HUES6 (cell line): ENCODE measurements around the gene MMRN2.
"Not testable (repeated sequence)": the region's sequence is repeated elsewhere in the genome, so short reads cannot be mapped to it uniquely, and the experiment has no call there.

Source experiments
- H3K27ac ChIP-seq: 2 replicates; pipeline ENCODE4 v1.7.0; 2013; ENCODE audit warnings: low read depth, mild to moderate bottlenecking, low read length, inconsistent platforms
- H3K27me3 ChIP-seq: 2 replicates; pipeline ENCODE4 v1.6.1; 2013; ENCODE audit warnings: low read length; ENCODE audit not compliant: control insufficient read depth, insufficient read depth
- H3K36me3 ChIP-seq: 2 replicates; pipeline ENCODE4 v1.6.1; 2013; ENCODE audit warnings: low read length; ENCODE audit not compliant: control insufficient read depth, insufficient read depth
- H3K4me1 ChIP-seq: 2 replicates; pipeline ENCODE4 v1.6.1; 2013; ENCODE audit warnings: low read length; ENCODE audit not compliant: control insufficient read depth, insufficient read depth
- H3K4me3 ChIP-seq: 2 replicates; pipeline ENCODE4 v1.5.1; 2013; ENCODE audit warnings: low read depth, low read length
- H3K9ac ChIP-seq: one replicate; pipeline ENCODE4 v1.6.1; 2013; ENCODE audit warnings: mild to moderate bottlenecking, low read length
- H3K9me3 ChIP-seq: 2 replicates; pipeline ENCODE4 v1.6.1; 2013; ENCODE audit warnings: low read depth, low read length; ENCODE audit not compliant: control insufficient read depth, insufficient read depth

MMRN2 gene

GRCh38 chr10:86944907-86945306 lies 12.5 kb downstream of the MMRN2 start:
- H3K27me3 ChIP-seq = no peaks in the 10 kb centered on the region
- H3K27ac ChIP-seq = no peak overlapping the region

GRCh38 chr10:86944471-86944870 lies 12.9 kb downstream of the MMRN2 start:
- no peak overlapping the region for H3K27ac ChIP-seq
- peaks cover 11% of the 10 kb centered on the region for H3K4me1 ChIP-seq
- no peaks in the 10 kb centered on the region for H3K36me3 ChIP-seq
- H3K4me3 ChIP-seq = no peak overlapping the region
- no peak overlapping the region for H3K9ac ChIP-seq
- H3K9me3 ChIP-seq = no peaks in the 10 kb centered on the region
- no peaks in the 10 kb centered on the region for H3K27me3 ChIP-seq

More at GRCh38 chr10:86944907-86945306, 12.5 kb downstream of the MMRN2 start:
- peaks cover 9% of the 10 kb centered on the region for H3K4me1 ChIP-seq
- H3K9me3 ChIP-seq = no peaks in the 10 kb centered on the region
- no peak overlapping the region for H3K9ac ChIP-seq
- H3K4me3 ChIP-seq = no peak overlapping the region
- H3K36me3 ChIP-seq = no peaks in the 10 kb centered on the region

- peaks cover 11% of the 10 kb centered on the region for H3K4me1 ChIP-seq
- H3K9me3 ChIP-seq = no peaks in the 10 kb centered on the region
Measured at GRCh38 chr10:86944031-86944419, 13.4 kb downstream of the MMRN2 start.

GRCh38 chr10:86943316-86944030 lies 13.9 kb downstream of the MMRN2 start:
- H3K27ac ChIP-seq = no peak overlapping the region
- H3K36me3 ChIP-seq = no peaks in the 10 kb centered on the region
- H3K4me3 ChIP-seq = no peak overlapping the region
- H3K9me3 ChIP-seq = no peaks in the 10 kb centered on the region
- peaks cover 11% of the 10 kb centered on the region for H3K4me1 ChIP-seq
- H3K9ac ChIP-seq = no peak overlapping the region
- H3K27me3 ChIP-seq = no peaks in the 10 kb centered on the region

More at GRCh38 chr10:86944031-86944419, 13.4 kb downstream of the MMRN2 start:
- Histone ChIP-seq H3K27me3 (no peaks in the 10 kb centered on the region), H3K36me3 (no peaks in the 10 kb centered on the region), H3K4me3 (no peak overlapping the region), H3K27ac (no peak overlapping the region), H3K9ac (no peak overlapping the region)

- H3K36me3 ChIP-seq = no peaks in the 10 kb centered on the region
- no peak overlapping the region for H3K27ac ChIP-seq
- peaks cover 11% of the 10 kb centered on the region for H3K4me1 ChIP-seq
- no peak overlapping the region for H3K4me3 ChIP-seq
- no peak overlapping the region for H3K9ac ChIP-seq
- H3K9me3 ChIP-seq = no peaks in the 10 kb centered on the region
- no peaks in the 10 kb centered on the region for H3K27me3 ChIP-seq
Measured at GRCh38 chr10:86942441-86943315, 14.7 kb downstream of the MMRN2 start.

- H3K27me3 ChIP-seq = no peaks in the 10 kb centered on the region
- H3K4me1 ChIP-seq = peaks cover 11% of the 10 kb centered on the region
- H3K27ac ChIP-seq = no peak overlapping the region
- H3K9ac ChIP-seq = no peak overlapping the region
- no peaks in the 10 kb centered on the region for H3K36me3 ChIP-seq
- no peak overlapping the region for H3K4me3 ChIP-seq
- H3K9me3 ChIP-seq = no peaks in the 10 kb centered on the region
Measured at GRCh38 chr10:86941991-86942421, 15.4 kb downstream of the MMRN2 start.

DNA sequence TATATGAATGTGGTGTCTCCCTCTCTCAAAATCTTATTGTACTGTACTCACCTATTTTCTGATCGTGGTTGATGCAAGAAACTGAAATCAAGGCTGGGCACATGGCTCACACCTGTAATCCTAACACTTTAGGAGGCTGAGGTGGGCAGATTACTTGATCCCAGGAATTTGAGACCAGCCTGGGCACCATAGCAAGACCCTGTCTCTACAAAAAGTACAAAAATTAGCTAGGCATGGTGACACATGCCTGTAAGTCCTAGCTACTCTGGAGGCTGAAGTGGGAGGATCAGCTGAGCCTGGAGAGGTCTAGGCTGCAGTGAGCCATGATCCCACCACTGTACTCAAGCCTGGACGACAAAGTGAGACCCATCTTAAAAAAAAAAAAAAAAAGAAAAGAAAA lies 16.0 kb downstream of the MMRN2 start:
- Histone ChIP-seq H3K27ac (no peak overlapping the region), H3K9me3 (no peaks in the 10 kb centered on the region), H3K4me1 (peaks cover 11% of the 10 kb centered on the region), H3K9ac (no peak overlapping the region), H3K36me3 (no peaks in the 10 kb centered on the region), H3K4me3 (no peak overlapping the region), H3K27me3 (no peaks in the 10 kb centered on the region)

DNA sequence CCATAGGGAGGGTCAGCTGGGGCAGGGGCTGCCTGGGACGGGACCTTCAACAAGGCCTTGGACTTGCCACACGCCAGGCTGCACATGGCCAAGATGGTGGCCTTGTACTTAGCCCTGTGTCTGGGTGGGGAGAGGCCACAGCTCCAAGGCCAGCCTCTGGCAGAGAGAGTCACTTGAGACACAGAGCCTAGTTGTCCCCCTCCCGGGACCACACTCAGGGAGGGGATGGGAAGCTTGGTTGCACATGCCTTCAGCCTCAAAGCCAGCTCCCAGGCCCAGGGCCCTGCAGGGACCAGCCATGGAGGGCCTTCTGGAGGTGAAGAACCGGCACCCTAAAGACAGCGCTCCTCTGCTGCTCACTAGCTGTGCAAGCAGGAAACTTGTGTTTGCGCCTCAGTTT lies 16.7 kb downstream of the MMRN2 start:
- Histone ChIP-seq H3K27ac (no peak overlapping the region), H3K4me3 (no peak overlapping the region), H3K36me3 (no peaks in the 10 kb centered on the region), H3K9ac (no peak overlapping the region), H3K27me3 (no peaks in the 10 kb centered on the region), H3K4me1 (peaks cover 6% of the 10 kb centered on the region), H3K9me3 (no peaks in the 10 kb centered on the region)

DNA sequence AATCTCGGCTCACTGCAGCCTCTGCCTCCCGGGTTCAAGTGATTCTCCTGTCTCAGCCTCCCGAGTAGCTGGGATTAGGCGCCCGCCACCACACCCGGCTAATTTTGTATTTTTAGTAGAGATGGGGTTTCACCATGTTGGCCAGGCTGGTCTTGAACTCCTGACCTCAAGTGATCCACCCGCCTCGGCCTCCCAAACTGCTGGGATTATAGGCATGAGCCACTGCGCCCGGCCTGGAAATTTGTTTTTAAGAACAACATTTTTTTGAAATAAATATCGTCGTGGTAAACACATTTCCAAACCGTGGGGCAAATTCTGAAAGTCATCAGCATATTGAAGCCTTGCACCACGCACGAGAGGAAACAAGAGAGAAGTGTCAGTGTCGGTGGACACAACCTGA lies 17.3 kb downstream of the MMRN2 start:
- H3K4me1 ChIP-seq, H3K9ac ChIP-seq, H3K36me3 ChIP-seq, H3K9me3 ChIP-seq, H3K4me3 ChIP-seq, H3K27ac ChIP-seq, H3K27me3 ChIP-seq: not testable (repeated sequence)

DNA sequence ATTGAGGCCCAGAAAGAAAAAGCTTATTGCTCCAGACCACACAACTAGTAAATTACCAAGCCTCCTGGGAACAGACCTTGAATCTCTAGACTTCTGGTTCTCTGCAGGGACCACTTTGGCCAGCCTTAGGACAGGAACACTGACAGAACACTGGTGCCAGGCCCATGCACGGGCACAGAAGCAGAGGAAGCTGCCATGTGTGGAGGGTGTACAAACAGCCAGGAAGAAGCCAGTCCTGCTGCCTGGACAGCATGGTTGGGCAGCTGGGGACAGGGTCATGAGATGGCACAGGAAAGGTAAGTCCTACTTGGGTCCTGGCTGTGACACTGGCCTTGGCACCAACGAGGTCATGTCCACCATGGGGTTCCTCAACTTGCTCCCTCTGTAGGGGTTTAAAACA lies 19.2 kb downstream of the MMRN2 start:
- H3K4me3 ChIP-seq = no peak overlapping the region

GRCh38 chr10:86937502-86938154 lies 19.8 kb downstream of the MMRN2 start:
- Histone ChIP-seq H3K27ac (no peak overlapping the region), H3K4me1 (peaks cover 7% of the 10 kb centered on the region; the same call in 1 of the 2 replicates), H3K9me3 (no peaks in the 10 kb centered on the region), H3K27me3 (no peaks in the 10 kb centered on the region), H3K9ac (no peak overlapping the region), H3K4me3 (no peak overlapping the region), H3K36me3 (peaks cover 3% of the 10 kb centered on the region; the same call in 1 of the 2 replicates)

More for the DNA sequence above, 19.2 kb downstream of the MMRN2 start:
- no peak overlapping the region for H3K9ac ChIP-seq
- peaks cover under 1% of the 10 kb centered on the region; the same call in 1 of the 2 replicates for H3K36me3 ChIP-seq
- peaks cover 7% of the 10 kb centered on the region; the same call in 1 of the 2 replicates for H3K4me1 ChIP-seq
- H3K27ac ChIP-seq = no peak overlapping the region
- H3K9me3 ChIP-seq = no peaks in the 10 kb centered on the region
- H3K27me3 ChIP-seq = no peaks in the 10 kb centered on the region
